Thymus (tissue), 11 donors: ENCODE data around the gene STIP1. TPM values are rescaled to one million over a fixed set of nuclear protein-coding genes. Genes with fewer than 3 reads are reported as not detected.
A peak's percentile ranks its signal among the peaks of the same experiment; 100 is the strongest.
"Not testable (repeated sequence)": the region's sequence is repeated elsewhere in the genome, so short reads cannot be mapped to it uniquely, and the experiment has no call there.

Experiments
- DNase-seq, 9 donors: peaks; one replicate each; pipeline ENCODE4 v3.0.0-alpha.2; 2013; ENCODE audit warnings: low spot score in 9 of 9, low read depth in 6 of 9, missing footprints in 1 of 9
- H3K27ac ChIP-seq, 2 donors: one replicate each; pipeline ENCODE4 v1.5.1; 2013; ENCODE audit warnings: control low read depth in 1 of 2, low read depth in 1 of 2, low read length in 1 of 2, mild to moderate bottlenecking in 1 of 2, moderate library complexity in 1 of 2
- H3K27me3 ChIP-seq, 2 donors: one replicate each; pipeline ENCODE4 v1.5.1; 2013; ENCODE audit warnings: low read length in 1 of 2; ENCODE audit not compliant: control insufficient read depth in 2 of 2, insufficient read depth in 1 of 2
- H3K36me3 ChIP-seq, 2 donors: one replicate each; pipeline ENCODE4 v1.5.1; 2013; ENCODE audit warnings: low read length in 1 of 2, mild to moderate bottlenecking in 1 of 2, moderate library complexity in 1 of 2; ENCODE audit not compliant: control insufficient read depth in 2 of 2, insufficient read depth in 2 of 2
- H3K4me1 ChIP-seq, 2 donors: one replicate each; pipeline ENCODE4 v1.5.1; 2013; ENCODE audit warnings: low read length in 2 of 2; ENCODE audit not compliant: control insufficient read depth in 2 of 2, insufficient read depth in 2 of 2
- H3K4me3 ChIP-seq, 2 donors: one replicate each; pipeline ENCODE4 v1.5.1; 2013; ENCODE audit warnings: low read length in 2 of 2, control low read depth in 1 of 2, mild to moderate bottlenecking in 1 of 2
- H3K9me3 ChIP-seq, 2 donors: one replicate each; pipeline ENCODE4 v1.5.1; 2013; ENCODE audit warnings: low read length in 1 of 2, mild to moderate bottlenecking in 1 of 2; ENCODE audit not compliant: control insufficient read depth in 2 of 2, insufficient read depth in 1 of 2
- WGBS: extraction: QIAGEN DNeasy Blood & Tissue Kit; methylation state at CpG from one replicate; pipeline ENCODE4 v1.1.7; 2013; 5-methylcytosine and 5-hydroxymethylcytosine counted together
- polyA plus RNA-seq: library from polyadenylated mRNA; stranded (reverse); fragments of 200-250 nt; gene quantifications from one replicate; pipeline ENCODE4 v1.2.3, GENCODE V29; 2013
- total RNA-seq: library from RNA; stranded (reverse); fragments of 120-200 nt; gene quantifications from one replicate; pipeline ENCODE4 v1.2.4, GENCODE V29; 2013
- donor health status: healthy.

STIP1 gene
- total and polyA plus RNA-seq, 2 donors, result 46.7 to 94.1 TPM

DNA sequence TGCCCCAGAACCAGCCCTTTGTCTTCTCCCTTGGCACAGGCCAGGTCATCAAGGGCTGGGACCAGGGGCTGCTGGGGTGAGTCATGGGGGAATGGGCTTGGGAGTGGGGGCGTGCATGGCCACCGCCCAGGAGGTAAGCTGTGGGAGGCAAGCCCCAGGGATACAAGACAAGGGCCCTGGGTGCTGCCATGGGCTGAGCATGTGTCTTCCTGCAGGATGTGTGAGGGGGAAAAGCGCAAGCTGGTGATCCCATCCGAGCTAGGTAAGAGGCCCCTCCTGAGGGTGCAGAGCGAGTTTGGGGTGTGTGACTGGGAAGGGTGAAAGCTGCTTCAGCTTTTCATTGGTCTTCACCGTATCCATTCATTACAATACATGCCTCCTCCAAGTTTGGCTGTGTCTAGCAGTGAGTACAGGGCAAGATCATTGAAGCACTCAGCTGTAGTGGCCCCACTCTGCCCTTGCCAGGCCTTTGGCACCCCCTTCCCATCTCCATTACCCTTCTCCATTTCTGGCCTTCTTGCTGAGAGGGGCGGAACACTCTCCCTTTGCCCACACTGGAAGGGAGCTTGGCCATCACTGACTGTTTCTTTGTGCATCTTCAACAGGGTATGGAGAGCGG, 57.4 kb downstream of the STIP1 start:
- H3K4me3 ChIP-seq, result no peak overlapping the region

GRCh38 chr11:64244107-64244506, 58.1 kb downstream of the STIP1 start:
- H3K9me3 ChIP-seq, result peaks cover 0 to 14% of the 10 kb centered on the region in 2 donors
- peaks cover 4 to 18% of the 10 kb centered on the region in 2 donors for H3K27me3 ChIP-seq
- no peak overlapping the region for H3K4me3 ChIP-seq
- DNase-seq, result no peak
- WGBS, result 81% methylated on average over 5 of the region's 5 CpGs
- H3K4me1 ChIP-seq, result peaks cover 26 to 70% of the 10 kb centered on the region in 2 donors
- no peak overlapping the region for H3K27ac ChIP-seq
- H3K36me3 ChIP-seq, result peaks cover 0 to 19% of the 10 kb centered on the region in 2 donors

More for the DNA sequence above, 57.4 kb downstream of the STIP1 start:
- 95% methylated on average over 8 of the region's 8 CpGs for WGBS
- H3K9me3 ChIP-seq, result peaks cover 0 to 14% of the 10 kb centered on the region in 2 donors
- peaks cover 3 to 15% of the 10 kb centered on the region in 2 donors for H3K27me3 ChIP-seq
- H3K36me3 ChIP-seq, result peaks cover 7 to 19% of the 10 kb centered on the region in 2 donors
- H3K4me1 ChIP-seq, result peaks cover 26 to 77% of the 10 kb centered on the region in 2 donors
- no peak overlapping the region for H3K27ac ChIP-seq
- DNase-seq, result no peak

GRCh38 chr11:64244966-64245365, 59.0 kb downstream of the STIP1 start:
- H3K36me3 ChIP-seq, result peaks cover 0 to 19% of the 10 kb centered on the region in 2 donors
- H3K9me3 ChIP-seq, result peaks cover 0 to 14% of the 10 kb centered on the region in 2 donors
- peaks cover 26 to 71% of the 10 kb centered on the region in 2 donors for H3K4me1 ChIP-seq
- peaks cover 4 to 18% of the 10 kb centered on the region in 2 donors for H3K27me3 ChIP-seq
- no peak for DNase-seq
- whole genome bisulfite sequencing, result 41% methylated on average over 6 of the region's 6 CpGs
- H3K4me3 ChIP-seq, result peak overlapping the region; percentile 64 to 74
- peak overlapping the region; percentile 77 to 79 for H3K27ac ChIP-seq

GRCh38 chr11:64245401-64245796, 59.4 kb downstream of the STIP1 start:
- peaks cover 4 to 22% of the 10 kb centered on the region in 2 donors for H3K27me3 ChIP-seq
- peaks cover 0 to 17% of the 10 kb centered on the region in 2 donors for H3K9me3 ChIP-seq
- DNase-seq, result peak in 4 of 9 donors; percentile 62 to 81 (median 72)
- H3K27ac ChIP-seq, result peak overlapping the region; percentile 79 to 86
- H3K36me3 ChIP-seq, result peaks cover 0 to 19% of the 10 kb centered on the region in 2 donors
- H3K4me1 ChIP-seq, result peaks cover 28 to 71% of the 10 kb centered on the region in 2 donors
- 1% methylated on average over 6 of the region's 6 CpGs for WGBS
- H3K4me3 ChIP-seq, result peak overlapping the region; percentile 64 to 74

DNA sequence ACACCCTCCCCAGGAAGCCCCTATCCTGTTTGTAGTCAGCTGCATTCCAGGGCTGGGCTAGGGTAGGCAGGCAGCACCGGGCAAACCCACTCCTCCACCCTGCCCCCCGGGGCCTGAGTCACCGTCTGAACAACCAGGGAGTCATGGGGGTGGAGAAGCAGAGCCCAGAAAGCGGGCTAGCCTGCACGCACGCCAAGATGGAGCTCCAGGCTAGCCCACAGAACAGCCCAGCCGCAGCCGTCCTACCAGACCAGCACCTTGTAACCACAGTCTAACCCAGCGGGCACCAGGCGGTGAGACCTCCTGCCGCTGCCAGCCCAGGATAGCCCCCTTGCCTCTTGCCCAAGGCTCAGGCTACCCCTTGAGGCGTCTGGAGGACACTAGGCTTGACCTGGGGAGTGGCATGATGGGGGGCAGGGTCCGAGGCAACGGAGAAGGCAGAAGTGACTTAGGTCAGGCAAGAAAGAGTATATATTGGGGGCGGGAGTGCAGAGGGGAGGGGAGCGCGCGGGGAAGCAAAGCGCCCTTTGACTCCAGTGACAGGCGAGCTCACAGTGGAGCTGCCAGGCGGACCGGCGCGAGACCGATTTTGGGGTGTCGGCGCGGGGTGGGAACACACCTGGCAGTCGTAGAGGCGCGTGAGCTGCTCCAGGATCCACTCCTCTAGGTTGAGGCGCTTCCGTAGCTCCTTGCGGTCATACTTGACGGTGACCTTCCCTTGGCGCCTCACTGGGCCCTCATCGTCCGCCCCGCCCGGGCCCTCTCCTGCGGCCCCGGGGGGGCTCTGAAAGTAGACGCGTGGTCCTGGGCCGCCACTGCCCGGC, 60.0 kb downstream of the STIP1 start:
- Histone ChIP-seq H3K4me1 (peaks cover 33 to 74% of the 10 kb centered on the region in 2 donors), H3K4me3 (peak overlapping the region; percentile 64 to 74), H3K36me3 (peaks cover 0 to 19% of the 10 kb centered on the region in 2 donors), H3K27ac (peak overlapping the region; percentile 79 to 86), H3K27me3 (peaks cover 4 to 28% of the 10 kb centered on the region in 2 donors), H3K9me3 (peaks cover 0 to 15% of the 10 kb centered on the region in 2 donors)
- under 1% methylated on average over 46 of the region's 46 CpGs for WGBS
- DNase-seq, result peak in 1 of 9 donors; percentile 69

GRCh38 chr11:64246621-64246870, 60.6 kb downstream of the STIP1 start:
- H3K4me1 ChIP-seq, result peaks cover 34 to 77% of the 10 kb centered on the region in 2 donors
- WGBS, result 2% methylated on average over 43 of the region's 43 CpGs

DNA sequence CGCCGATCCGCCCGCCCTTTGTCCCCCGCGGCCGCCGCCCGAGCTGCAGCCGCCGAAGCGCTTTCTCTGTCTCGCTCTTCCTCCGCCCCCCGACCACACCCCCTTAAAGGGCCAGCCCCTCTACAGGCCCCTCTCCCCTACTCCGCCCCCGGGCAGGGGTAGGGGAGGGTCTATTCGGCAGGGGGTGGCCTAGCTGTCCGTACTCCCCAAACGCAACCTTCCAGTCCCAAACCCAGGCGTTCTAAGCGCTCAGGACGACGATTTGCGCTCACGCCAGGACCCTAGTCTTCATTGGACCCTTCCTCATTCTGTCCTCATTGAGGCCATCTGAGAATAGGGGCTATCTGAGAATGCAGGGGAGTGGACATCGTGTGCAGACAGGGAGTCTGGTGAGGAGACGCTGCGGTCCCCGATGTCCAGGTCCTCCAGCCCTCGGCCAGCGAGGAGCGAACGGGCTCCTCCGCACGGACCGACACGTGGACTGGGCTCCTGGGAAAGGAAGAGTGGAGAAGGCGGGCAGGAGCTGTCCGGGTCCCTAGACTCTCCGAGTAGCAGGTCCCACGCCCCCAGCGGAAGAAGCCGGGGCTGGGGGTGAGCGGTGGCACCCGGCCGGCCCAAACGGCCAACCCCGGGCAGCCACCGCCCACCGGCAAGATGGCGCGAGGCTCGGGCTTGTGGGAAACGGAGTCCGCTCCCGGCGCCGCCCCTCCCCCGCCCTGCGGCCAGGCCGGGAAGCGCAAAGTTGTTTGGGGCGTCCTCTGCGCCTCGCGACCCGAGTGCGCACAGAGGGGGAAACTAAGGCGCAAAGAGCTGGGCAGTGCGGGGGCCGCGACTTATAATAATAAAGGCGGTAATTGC, 61.1 kb downstream of the STIP1 start, which contains the start of gene PPP1R14B:
PPP1R14B (minus strand) TSS at position 73 of the 858 bp plus-strand sequence. CDS start 270 bp downstream, outside the sequence.
- Histone ChIP-seq H3K36me3 (peaks cover 0 to 19% of the 10 kb centered on the region in 2 donors), H3K9me3 (peaks cover 0 to 12% of the 10 kb centered on the region in 2 donors), H3K4me3 (peak within 1 kb of the TSS; percentile 64 to 74), H3K27ac (peak within 1 kb of the TSS; percentile 79 to 86), H3K27me3 (peaks cover 4 to 34% of the 10 kb centered on the region in 2 donors), H3K4me1 (peaks cover 33 to 79% of the 10 kb centered on the region in 2 donors)
- peak in 4 of 9 donors; percentile 57 to 80 (median 62) for DNase-seq
- WGBS, result 3% methylated on average over 74 of the region's 74 CpGs

More at GRCh38 chr11:64246621-64246870, 60.6 kb downstream of the STIP1 start:
- H3K27me3 ChIP-seq, result peaks cover 4 to 30% of the 10 kb centered on the region in 2 donors
- not testable (repeated sequence) for DNase-seq, H3K27ac ChIP-seq
- H3K9me3 ChIP-seq, result peaks cover 0 to 12% of the 10 kb centered on the region in 2 donors
- H3K36me3 ChIP-seq, result peaks cover 0 to 19% of the 10 kb centered on the region in 2 donors
- peak overlapping the region; percentile 64 to 74 for H3K4me3 ChIP-seq

DNA sequence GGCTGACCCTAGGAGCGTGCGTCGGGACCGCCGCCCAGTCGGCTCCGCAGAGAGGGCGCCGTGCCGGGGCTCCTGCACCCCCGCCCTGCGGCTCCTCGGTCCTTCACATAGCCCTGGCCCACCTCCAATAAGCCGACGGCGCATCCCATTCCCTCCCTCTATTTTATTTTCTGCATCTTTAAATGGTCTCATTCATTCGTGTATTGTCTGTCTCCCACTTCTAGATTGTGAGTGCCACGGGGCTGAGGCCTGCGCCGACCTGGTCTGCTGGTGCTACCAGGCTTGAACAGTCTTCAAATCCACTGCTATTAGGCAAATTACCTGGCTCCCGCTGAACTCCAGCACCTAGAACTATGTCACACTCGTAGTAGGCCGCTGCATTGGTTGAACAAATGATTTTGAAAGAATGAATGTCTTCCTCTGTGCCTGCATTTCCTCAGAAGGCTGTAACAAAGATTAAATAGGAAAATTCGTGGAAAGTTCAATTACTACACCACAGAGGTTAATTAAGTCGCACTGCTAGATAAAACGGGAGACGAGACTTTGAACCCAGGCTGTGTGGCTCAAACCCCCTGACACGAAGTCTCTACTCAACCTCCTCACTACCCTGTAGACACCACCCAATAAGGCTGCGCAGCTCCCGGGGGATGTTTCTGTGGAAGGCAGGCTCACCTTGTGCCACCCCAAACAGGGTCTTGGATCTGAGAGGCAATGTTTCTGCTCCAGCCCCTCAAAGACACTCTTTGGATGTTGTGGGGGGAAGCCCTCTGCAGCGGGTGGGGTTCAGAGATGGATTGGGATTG, 62.0 kb downstream of the STIP1 start:
- no peak overlapping the region for H3K27ac ChIP-seq
- DNase-seq, result no peak
- H3K4me3 ChIP-seq, result peak overlapping the region; percentile 61 to 74
- peaks cover 31 to 79% of the 10 kb centered on the region in 2 donors for H3K4me1 ChIP-seq
- H3K9me3 ChIP-seq, result peaks cover 0 to 12% of the 10 kb centered on the region in 2 donors
- WGBS, result 75% methylated on average over 31 of the region's 31 CpGs
- peaks cover 4 to 34% of the 10 kb centered on the region in 2 donors for H3K27me3 ChIP-seq
- H3K36me3 ChIP-seq, result peaks cover 0 to 19% of the 10 kb centered on the region in 2 donors
